NOMO-1 treated with DMSO at 0.1 percent for 48 hours (cell line): ENCODE measurements around the gene GAL3ST2.
A peak's percentile ranks its signal among the peaks of the same experiment; 100 is the strongest.
"Not testable (repeated sequence)": the region's sequence is repeated elsewhere in the genome, so short reads cannot be mapped to it uniquely, and the experiment has no call there.

Experiments used
- DNase-seq: peaks from one replicate; lab custom pipeline; 2025; ENCODE audit not compliant: unreplicated experiment; lab: John Stamatoyannopoulos, UW

Gene GAL3ST2

GRCh38 chr2:241818229-241818942 is 41.8 kb downstream of the GAL3ST2 start:
- DNase-seq: no peak

GRCh38 chr2:241818943-241819270 is 42.3 kb downstream of the GAL3ST2 start:
- no peak for DNase-seq

- not testable (repeated sequence) for DNase-seq
Observed at GRCh38 chr2:241819947-241820624, 43.5 kb downstream of the GAL3ST2 start.

DNA sequence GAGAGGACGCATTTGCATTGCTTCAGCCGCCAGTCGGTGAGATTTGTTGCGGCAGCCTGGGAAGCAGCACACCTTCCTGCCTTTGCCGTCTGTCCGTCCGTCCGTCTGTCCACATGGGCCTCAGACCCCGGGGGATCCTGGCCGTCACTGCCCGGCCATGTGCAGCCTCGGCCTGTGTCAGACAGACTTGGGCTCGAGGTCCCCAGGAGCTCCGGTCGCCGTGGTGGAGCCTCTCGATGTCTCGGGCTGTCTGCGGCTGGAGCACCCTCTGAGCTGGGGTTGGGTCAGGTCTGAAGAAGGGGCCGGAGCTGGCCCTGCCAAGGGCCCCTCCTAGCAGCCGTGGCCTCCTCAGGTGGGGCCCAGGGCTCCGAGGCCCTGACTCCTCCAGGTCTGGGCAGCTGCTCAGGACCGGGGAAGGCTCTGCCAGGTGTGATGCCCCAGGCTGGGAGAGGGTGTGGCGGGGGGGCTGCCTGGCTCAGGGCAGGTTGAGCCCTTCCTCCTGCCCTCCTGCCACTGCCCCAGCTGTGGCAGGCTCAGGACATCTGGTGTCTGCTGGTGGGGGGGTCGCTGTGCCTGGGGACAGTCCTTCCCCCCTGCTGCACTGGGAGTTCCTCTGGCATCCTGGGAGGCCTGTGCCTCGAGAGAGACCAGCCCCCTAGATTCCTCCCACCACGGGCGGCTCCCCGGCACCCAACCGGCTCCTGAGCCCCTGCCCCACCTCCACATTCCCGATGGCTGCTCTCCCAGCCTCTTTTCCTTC is 44.2 kb downstream of the GAL3ST2 start:
- no peak for DNase-seq

GRCh38 chr2:241821460-241822263 is 45.0 kb downstream of the GAL3ST2 start:
- DNase-seq: no peak

- no peak for DNase-seq
Observed at GRCh38 chr2:241822264-241822623, 45.6 kb downstream of the GAL3ST2 start.

GRCh38 chr2:241823531-241824437 is 47.2 kb downstream of the GAL3ST2 start:
- not testable (repeated sequence) for DNase-seq

GRCh38 chr2:241827394-241827793 is 50.8 kb downstream of the GAL3ST2 start:
- no peak for DNase-seq

GRCh38 chr2:241833101-241833663 is 56.6 kb downstream of the GAL3ST2 start:
- no peak for DNase-seq

- DNase-seq: not testable (repeated sequence)
Observed at GRCh38 chr2:241833756-241834526, 57.3 kb downstream of the GAL3ST2 start.

GRCh38 chr2:241834527-241835210 is 58.0 kb downstream of the GAL3ST2 start:
- no peak for DNase-seq

GRCh38 chr2:241835611-241836010 is 59.0 kb downstream of the GAL3ST2 start:
- no peak for DNase-seq

- peak; percentile 25 for DNase-seq
Observed at GRCh38 chr2:241836292-241836691, 59.7 kb downstream of the GAL3ST2 start.

- DNase-seq: no peak
Observed at GRCh38 chr2:241837197-241837965, 60.8 kb downstream of the GAL3ST2 start.

DNA sequence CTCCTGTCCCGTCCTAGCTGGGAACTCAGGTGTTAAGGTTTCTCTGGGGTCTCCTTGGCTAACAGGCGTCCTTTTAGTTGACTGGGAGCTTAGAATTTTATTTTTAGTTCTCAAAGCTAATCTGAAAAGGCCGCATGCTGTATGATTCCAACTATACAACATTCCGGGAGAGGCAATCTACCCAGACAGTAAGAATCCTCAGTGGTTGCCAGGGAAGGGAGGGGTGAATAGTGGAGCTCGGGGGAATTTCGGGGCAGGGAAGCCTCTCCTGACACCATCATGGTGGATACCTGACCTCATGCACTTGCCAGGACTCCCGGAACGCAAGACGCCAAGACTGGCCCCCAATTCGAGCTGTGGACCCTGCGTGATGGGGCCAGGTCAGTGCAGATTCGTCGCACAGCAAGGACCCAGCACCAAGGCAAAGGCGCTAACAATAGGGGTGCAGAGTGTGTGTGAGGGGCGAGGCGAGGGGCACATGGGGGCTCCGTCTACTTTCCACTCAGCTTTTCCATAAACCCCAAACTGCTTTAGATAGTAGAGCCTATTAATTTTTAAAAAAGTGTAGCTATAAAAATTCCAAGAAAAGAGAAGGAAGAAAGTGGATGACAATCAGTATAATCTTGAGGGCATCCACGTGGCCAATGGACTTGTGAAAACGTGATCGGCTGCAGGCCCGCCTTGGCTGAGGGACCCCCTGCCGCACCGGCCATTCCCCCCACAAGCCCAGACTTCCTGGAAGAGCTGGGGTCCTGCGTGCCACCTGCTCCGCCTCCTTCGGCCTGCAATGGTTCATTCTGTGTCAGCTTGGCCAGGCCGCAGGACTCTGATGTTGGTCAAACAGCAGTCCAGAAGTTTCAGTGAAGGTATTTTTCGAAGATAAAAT is 64.8 kb downstream of the GAL3ST2 start:
- no peak for DNase-seq

GRCh38 chr2:241842067-241842415 is 65.4 kb downstream of the GAL3ST2 start:
- DNase-seq: no peak

DNA sequence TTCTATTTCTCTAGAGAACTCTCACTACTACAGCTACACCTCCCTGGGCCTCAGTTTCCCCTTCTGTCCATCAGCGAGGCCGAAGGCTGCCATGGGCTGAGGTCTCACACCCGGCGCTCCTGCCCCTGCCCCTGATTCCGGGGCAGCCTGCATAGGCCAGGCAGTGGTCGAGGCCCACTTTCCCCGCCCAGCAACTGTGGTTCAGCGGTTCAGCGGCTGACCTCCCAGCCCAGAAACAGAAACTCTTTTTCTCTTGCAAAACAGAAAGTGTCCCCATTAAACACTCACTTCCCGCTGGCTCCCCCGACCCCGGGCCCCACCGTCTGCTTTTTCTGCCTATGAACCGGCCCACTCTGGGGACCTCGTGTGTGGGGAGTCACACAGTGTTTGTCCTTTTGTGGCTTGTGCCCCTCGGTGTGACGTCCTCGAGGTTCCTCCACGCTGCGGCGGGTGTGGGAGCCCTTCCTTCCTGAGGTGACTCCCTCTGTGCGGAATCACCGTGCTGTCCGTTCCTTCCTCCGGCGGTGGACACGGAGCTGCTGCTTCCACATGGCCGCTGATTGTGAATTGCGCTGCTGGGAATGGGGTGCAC is 66.1 kb downstream of the GAL3ST2 start:
- peak; percentile 80 for DNase-seq
